ENCODE results near the gene GNG11. TPM values are rescaled to one million over a fixed set of nuclear protein-coding genes. Genes with fewer than 3 reads are reported as not detected.
A peak's percentile ranks its signal among the peaks of the same experiment; 100 is the strongest.

GNG11 gene
- total and polyA plus RNA-seq, 2 donors (not counting 3 experiments of a cell fraction or from before 2014, with no cell fraction given), result 92.3 to 208 TPM

- H3K36me3 ChIP-seq (ENCODE audit: control insufficient read depth in 2 of 2, extremely low read depth in 1 of 2, insufficient read depth in 2 of 2, low read length in 2 of 2), result no peaks in the 10 kb centered on the region
- no peaks in the 10 kb centered on the region for H4K20me1 ChIP-seq (replicated peaks; ENCODE audit: control insufficient read depth, extremely low read depth, insufficient read depth, low read length)
- TF ChIP-seq FOS (IDR thresholded peaks at IDR 0.05; ENCODE audit: borderline replicate concordance, insufficient read depth, low read length), result peak; percentile 27
- peak; percentile 59 for TF ChIP-seq GATA2 (IDR thresholded peaks at IDR 0.05; ENCODE audit: insufficient read depth, insufficient read length, low read depth, low read length)
- no peak for TF ChIP-seq MYC (IDR thresholded peaks at IDR 0.05; ENCODE audit: low read depth, low read length)
- FAIRE-seq (no peak), DNase-seq (ENCODE audit: low read depth, low spot score) (peak; percentile 68)
- dilution Hi-C loops (cut with MboI; ENCODE audit: extremely low pct_ligation_motif_present, low sequenced_read_pairs) (no loop called here), intact Hi-C loops (cut with micrococcal nuclease) (loop anchor here (2.0 to 10.0 kb wide), 3 partner anchors 34 to 1311 kb away; partner anchors contain the start of gene BET1)
- H3K27me3 ChIP-seq (ENCODE audit: control insufficient read depth in 2 of 2, insufficient read depth in 2 of 2, low read length in 2 of 2), result no peaks in the 10 kb centered on the region
- no peak overlapping the region for H3K4me3 ChIP-seq (replicated peaks in 1 of 3; ENCODE audit: insufficient read depth in 1 of 3, low read depth in 1 of 3, low read length in 3 of 3)
- H3K4me2 ChIP-seq (ENCODE audit: insufficient read depth, low read length), result peak overlapping the region; percentile 40
- ChIA-PET CTCF (interaction anchor here (1.5 to 4.9 kb wide), 2 partner anchors 11 to 43 kb away, joined by 5 to 19 read pairs; no protein-coding TSS in a partner anchor), POLR2A (interaction anchor here (1.1 kb wide), 1 partner anchor 12 kb away, joined by 4 read pairs; no protein-coding TSS in a partner anchor)
- peak overlapping the region; percentile 9 for H2AFZ ChIP-seq (ENCODE audit: low read depth, low read length)
- H3K9me1 ChIP-seq (replicated peaks; ENCODE audit: control insufficient read depth, extremely low read depth, insufficient read depth, low read length), result no peaks in the 10 kb centered on the region
- H3K4me1 ChIP-seq (ENCODE audit: control insufficient read depth, extremely low read depth, insufficient read depth, low read length), result peaks cover 54% of the 10 kb centered on the region
- no TSS peak for BruUV-seq (replicated peaks)
- peak overlapping the region; percentile 87 for H3K27ac ChIP-seq (ENCODE audit: insufficient read depth, low read depth, low read length)
- no peaks in the 10 kb centered on the region for H3K9me3 ChIP-seq (replicated peaks; ENCODE audit: control insufficient read depth, insufficient read depth, low read length)
- no peaks in the 10 kb centered on the region for H3K79me2 ChIP-seq (ENCODE audit: control insufficient read depth, insufficient read depth, low read length)
- peak overlapping the region; percentile 76 for H3K9ac ChIP-seq (replicated peaks; ENCODE audit: extremely low read depth, insufficient read depth, low read length)
Measured at GRCh38 chr7:93945756-93946535, 24.4 kb downstream of the GNG11 start.

DNA sequence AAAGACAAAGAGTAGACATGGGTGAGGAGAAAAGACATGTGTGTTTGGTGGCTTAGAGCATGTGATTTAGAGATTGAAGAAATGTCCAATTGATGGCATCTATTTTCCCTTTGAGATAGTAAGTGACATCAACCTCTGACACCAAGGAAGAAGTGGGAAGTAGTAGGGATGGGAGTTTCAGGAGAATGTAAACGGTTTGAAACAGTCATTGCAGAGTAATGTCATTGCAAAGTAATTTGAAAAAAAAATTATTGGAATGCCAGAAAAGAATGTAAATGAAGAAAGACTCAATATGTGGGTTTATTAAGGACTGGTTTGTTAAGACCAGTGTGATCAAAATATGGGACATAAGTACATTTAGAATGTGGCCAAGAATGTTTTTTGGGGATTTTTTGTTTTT is 26.6 kb downstream of the GNG11 start:
- H3K36me3 ChIP-seq (ENCODE audit: control insufficient read depth in 2 of 2, extremely low read depth in 1 of 2, insufficient read depth in 2 of 2, low read length in 2 of 2), result no peaks in the 10 kb centered on the region
- FAIRE-seq, result no peak
- H4K20me1 ChIP-seq (replicated peaks; ENCODE audit: control insufficient read depth, extremely low read depth, insufficient read depth, low read length), result no peaks in the 10 kb centered on the region
- H3K4me3 ChIP-seq (replicated peaks in 1 of 3; ENCODE audit: insufficient read depth in 1 of 3, low read depth in 1 of 3, low read length in 3 of 3), result no peak overlapping the region
- H3K4me2 ChIP-seq (ENCODE audit: insufficient read depth, low read length), result no peak overlapping the region
- dilution Hi-C loops (cut with MboI; ENCODE audit: extremely low pct_ligation_motif_present, low sequenced_read_pairs) (no loop called here), intact Hi-C loops (cut with micrococcal nuclease) (loop anchor here (5.0 to 10.0 kb wide), 2 partner anchors 36 to 1313 kb away; no protein-coding TSS in a partner anchor)
- POLR2A ChIA-PET, result no interaction called here
- no TSS peak for BruUV-seq (replicated peaks)
- CTCF ChIA-PET, result interaction anchor here (1.7 to 4.9 kb wide), 2 partner anchors 9 to 26 kb away, joined by 4 to 19 read pairs; partner anchors contain the start of gene GNG11
- H3K27ac ChIP-seq (ENCODE audit: insufficient read depth, low read depth, low read length), result no peak overlapping the region
- H3K27me3 ChIP-seq (ENCODE audit: control insufficient read depth in 2 of 2, insufficient read depth in 2 of 2, low read length in 2 of 2), result no peaks in the 10 kb centered on the region
- H3K9ac ChIP-seq (replicated peaks; ENCODE audit: extremely low read depth, insufficient read depth, low read length), result no peak overlapping the region
- H3K4me1 ChIP-seq (ENCODE audit: control insufficient read depth, extremely low read depth, insufficient read depth, low read length), result peaks cover 51% of the 10 kb centered on the region
- no peak for TF ChIP-seq POLR2AphosphoS5 (IDR thresholded peaks at IDR 0.05; ENCODE audit: insufficient read depth, low read depth, low read length)
- TF ChIP-seq FOS (IDR thresholded peaks at IDR 0.05; ENCODE audit: borderline replicate concordance, insufficient read depth, low read length), result no peak
- TF ChIP-seq, protein P1, sequence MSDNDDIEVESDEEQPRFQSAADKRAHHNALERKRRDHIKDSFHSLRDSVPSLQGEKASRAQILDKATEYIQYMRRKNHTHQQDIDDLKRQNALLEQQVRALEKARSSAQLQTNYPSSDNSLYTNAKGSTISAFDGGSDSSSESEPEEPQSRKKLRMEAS (IDR thresholded peaks at IDR 0.05; ENCODE audit: insufficient read depth, insufficient read length), result no peak
- no peak for TF ChIP-seq MYC (IDR thresholded peaks at IDR 0.05; ENCODE audit: low read depth, low read length)
- TF ChIP-seq EZH2 (IDR thresholded peaks at IDR 0.05; ENCODE audit: borderline replicate concordance, low read depth, low read length, severe bottlenecking), result no peak
- no peak for TF ChIP-seq GATA2 (IDR thresholded peaks at IDR 0.05; ENCODE audit: insufficient read depth, insufficient read length, low read depth, low read length)
- no peaks in the 10 kb centered on the region for H3K9me1 ChIP-seq (replicated peaks; ENCODE audit: control insufficient read depth, extremely low read depth, insufficient read depth, low read length)
- no peak overlapping the region for H2AFZ ChIP-seq (ENCODE audit: low read depth, low read length)
- no peaks in the 10 kb centered on the region for H3K79me2 ChIP-seq (ENCODE audit: control insufficient read depth, insufficient read depth, low read length)
- no peak for DNase-seq (ENCODE audit: low read depth, low spot score)
- H3K9me3 ChIP-seq (replicated peaks; ENCODE audit: control insufficient read depth, insufficient read depth, low read length), result no peaks in the 10 kb centered on the region
